Measurements from ENCODE around the gene VPS51. TPM values are rescaled to one million over a fixed set of nuclear protein-coding genes. Genes with fewer than 3 reads are reported as not detected.

Gene VPS51
- total RNA-seq, 2 experiments from 2014 or later = 94.3 to 123 TPM

GRCh38 chr11:65109231-65110198 lies 13.5 kb downstream of the VPS51 start:
- DNase-seq (no peak), ATAC-seq (no peak)
- H3K9me3 Mint-ChIP-seq (ENCODE audit: low read depth) = no peaks in the 10 kb centered on the region
- intact Hi-C loops (cut with DNase I, micrococcal nuclease) = loop anchor here (1.0 to 10.0 kb wide), 7 partner anchors 25 to 865 kb away; partner anchors contain the start of genes CDCA5 (in 2 of the 2), ZFPL1 (in 2 of the 2), ATG2A (in 1 of the 2) and CAPN1 (in 1 of the 2)
- POLR2A ChIA-PET = interaction anchor here (0.6 to 2.6 kb wide), 7 partner anchors 10 to 153 kb away, joined by 3 to 14 read pairs (median 3); partner anchors contain the start of genes CDCA5, FAU and MRPL49
- H3K27me3 Mint-ChIP-seq = no peaks in the 10 kb centered on the region
- H3K27ac Mint-ChIP-seq = no peak overlapping the region
- no peak overlapping the region for H3K4me3 Mint-ChIP-seq
- H3K36me3 Mint-ChIP-seq (ENCODE audit: low read depth) = peaks cover 8% of the 10 kb centered on the region
- CTCF ChIA-PET = interaction anchor here (0.7 to 4.9 kb wide), 15 partner anchors 9 to 261 kb away, joined by 3 to 56 read pairs (median 5); partner anchors contain the start of genes ARL2, DPF2, FAU and MRPL49
- peaks cover 42% of the 10 kb centered on the region for H3K4me1 Mint-ChIP-seq

DNA sequence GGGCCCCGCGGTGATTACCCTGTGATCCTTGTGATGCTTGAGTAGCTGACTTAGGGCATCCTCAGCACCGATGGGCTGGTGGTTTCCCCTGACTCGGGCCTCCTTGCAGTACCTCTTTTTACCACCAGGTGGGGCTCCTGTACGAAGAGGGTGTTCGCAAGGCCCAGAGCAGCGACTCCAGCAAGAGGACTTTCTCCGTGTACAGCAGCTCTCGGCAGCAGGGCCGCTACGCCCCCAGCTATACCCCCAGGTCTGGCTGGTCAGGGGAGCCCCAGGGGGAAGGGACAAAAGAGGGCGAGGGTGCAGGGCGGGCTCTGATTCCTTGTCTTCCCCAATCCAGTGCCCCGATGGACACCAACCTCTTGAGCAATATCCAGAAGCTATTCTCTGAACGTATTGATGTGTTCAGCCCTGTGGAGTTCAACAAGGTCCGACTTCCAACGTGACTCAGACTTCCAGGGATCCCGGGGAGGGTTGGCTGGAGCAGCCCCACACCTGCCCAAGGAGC lies 14.4 kb downstream of the VPS51 start:
- H3K9me3 Mint-ChIP-seq (ENCODE audit: low read depth) = no peaks in the 10 kb centered on the region
- CTCF ChIA-PET = interaction anchor here (0.6 to 4.9 kb wide), 20 partner anchors 9 to 262 kb away, joined by 3 to 56 read pairs (median 5); partner anchors contain the start of genes ARL2, CAPN1, DPF2 and FAU
- POLR2A ChIA-PET = interaction anchor here (0.8 to 2.6 kb wide), 5 partner anchors 11 to 152 kb away, joined by 3 to 14 read pairs (median 3); partner anchors contain the start of genes CDCA5, FAU and MRPL49
- intact Hi-C loops (cut with DNase I, micrococcal nuclease) = loop anchor here (1.0 to 10.0 kb wide), 7 partner anchors 26 to 866 kb away; partner anchors contain the start of genes CDCA5 (in 2 of the 2), ZFPL1 (in 2 of the 2), ATG2A (in 1 of the 2) and CAPN1 (in 1 of the 2)
- H3K27me3 Mint-ChIP-seq = no peaks in the 10 kb centered on the region
- no peak overlapping the region for H3K4me3 Mint-ChIP-seq
- H3K27ac Mint-ChIP-seq = peak overlapping the region; percentile 24
- ATAC-seq (peak; percentile 63), DNase-seq (peak; percentile 97)
- peaks cover 8% of the 10 kb centered on the region for H3K36me3 Mint-ChIP-seq (ENCODE audit: low read depth)
- H3K4me1 Mint-ChIP-seq = peaks cover 42% of the 10 kb centered on the region

GRCh38 chr11:65111159-65111743 lies 15.2 kb downstream of the VPS51 start:
- Mint-ChIP-seq H3K4me1 (peaks cover 46% of the 10 kb centered on the region), H3K36me3 (ENCODE audit: low read depth) (peaks cover 7% of the 10 kb centered on the region), H3K27me3 (no peaks in the 10 kb centered on the region), H3K4me3 (peak overlapping the region; percentile 83), H3K9me3 (ENCODE audit: low read depth) (no peaks in the 10 kb centered on the region), H3K27ac (peak overlapping the region; percentile 74)
- ATAC-seq = no peak
- no peak for DNase-seq
- intact Hi-C loops (cut with DNase I, micrococcal nuclease) = loop anchor here (1.0 to 10.0 kb wide), 7 partner anchors 15 to 866 kb away; partner anchors contain the start of genes VPS51 (in 2 of the 2), ATG2A (in 1 of the 2), CCDC88B (in 1 of the 2) and CDC42EP2 (in 1 of the 2)
- ChIA-PET CTCF (interaction anchor here (0.7 to 4.9 kb wide), 19 partner anchors 9 to 263 kb away, joined by 3 to 56 read pairs (median 5); partner anchors contain the start of genes ARL2, CAPN1, DPF2 and SYVN1), POLR2A (interaction anchor here (0.5 to 2.6 kb wide), 4 partner anchors 11 to 365 kb away, joined by 3 to 14 read pairs (median 3); partner anchors contain the start of genes FAU and MRPL49)

GRCh38 chr11:65111744-65112545 lies 15.9 kb downstream of the VPS51 start, which contains the start of gene TM7SF2:
Gene TM7SF2 (plus strand): TSS chr11:65111872. CDS start chr11:65112016, 144 bp downstream.
- ChIA-PET POLR2A (interaction anchor here (0.5 to 2.6 kb wide), 7 partner anchors 8 to 365 kb away, joined by 3 to 14 read pairs (median 3); partner anchors contain the start of genes FAU and MRPL49), CTCF (interaction anchor here (0.6 to 4.9 kb wide), 14 partner anchors 9 to 261 kb away, joined by 3 to 56 read pairs (median 4); partner anchors contain the start of genes FAU, MRPL49 and VPS51)
- ATAC-seq (peak; percentile 78), DNase-seq (peak; percentile 98)
- Mint-ChIP-seq H3K4me1 (peaks cover 50% of the 10 kb centered on the region), H3K27ac (peak within 1 kb of the TSS; percentile 74), H3K4me3 (peak within 1 kb of the TSS; percentile 83), H3K9me3 (ENCODE audit: low read depth) (no peaks in the 10 kb centered on the region), H3K36me3 (ENCODE audit: low read depth) (peaks cover 11% of the 10 kb centered on the region), H3K27me3 (no peaks in the 10 kb centered on the region)
- intact Hi-C loops (cut with DNase I, micrococcal nuclease) = loop anchor here (1.0 to 10.0 kb wide), 9 partner anchors 16 to 867 kb away; partner anchors contain the start of genes VPS51 (in 2 of the 2), ARL2 (in 1 of the 2), ATG2A (in 1 of the 2) and CCDC88B (in 1 of the 2)

DNA sequence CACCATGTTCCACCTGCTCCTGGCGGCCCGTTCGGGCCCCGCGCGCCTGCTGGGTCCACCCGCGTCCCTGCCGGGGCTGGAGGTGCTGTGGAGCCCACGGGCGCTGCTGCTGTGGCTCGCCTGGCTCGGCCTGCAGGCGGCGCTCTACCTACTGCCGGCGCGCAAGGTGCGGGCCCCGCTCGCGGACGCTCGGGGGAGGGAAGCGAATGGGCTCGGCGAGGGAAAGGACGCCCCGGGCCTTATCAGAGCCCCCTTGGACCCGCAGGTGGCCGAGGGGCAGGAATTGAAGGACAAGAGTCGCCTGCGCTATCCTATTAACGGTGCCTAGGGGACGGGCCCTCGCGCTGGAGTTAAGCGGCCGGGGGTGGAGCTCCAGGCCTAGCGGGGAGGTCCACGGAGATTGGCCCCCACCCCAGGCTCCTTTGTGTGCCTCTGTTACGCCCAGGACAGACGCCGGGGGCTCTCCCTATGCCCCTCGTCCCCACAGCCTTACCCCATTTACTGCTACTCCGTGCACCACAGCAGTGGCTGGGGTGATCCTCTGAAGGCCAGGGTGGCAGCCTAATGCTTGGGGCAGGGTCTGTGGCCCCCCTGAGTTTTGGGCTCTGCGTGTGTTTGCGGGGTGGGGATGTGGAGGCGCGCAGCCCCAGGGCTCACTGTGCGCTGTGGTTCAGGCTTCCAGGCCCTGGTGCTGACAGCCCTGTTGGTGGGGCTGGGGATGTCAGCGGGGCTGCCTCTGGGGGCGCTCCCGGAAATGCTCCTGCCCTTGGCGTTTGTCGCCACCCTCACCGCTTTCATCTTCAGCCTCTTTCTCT lies 16.7 kb downstream of the VPS51 start:
- CTCF ChIA-PET = interaction anchor here (0.6 to 4.9 kb wide), 16 partner anchors 9 to 331 kb away, joined by 3 to 56 read pairs (median 3); partner anchors contain the start of genes FAU, MRPL49, POLA2 and VPS51
- Mint-ChIP-seq H3K4me3 (peak overlapping the region; percentile 83), H3K27me3 (no peaks in the 10 kb centered on the region), H3K4me1 (peaks cover 50% of the 10 kb centered on the region), H3K36me3 (ENCODE audit: low read depth) (peaks cover 12% of the 10 kb centered on the region), H3K9me3 (ENCODE audit: low read depth) (no peaks in the 10 kb centered on the region), H3K27ac (peak overlapping the region; percentile 84)
- DNase-seq (peak; percentile 89), ATAC-seq (peak; percentile 53)
- POLR2A ChIA-PET = interaction anchor here (0.6 to 1.0 kb wide), 4 partner anchors 9 to 167 kb away, joined by 3 to 4 read pairs (median 3); no protein-coding TSS in a partner anchor
- intact Hi-C loops (cut with DNase I, micrococcal nuclease) = loop anchor here (1.0 to 10.0 kb wide), 6 partner anchors 71 to 868 kb away; partner anchors contain the start of genes ARL2 (in 1 of the 2), ATG2A (in 1 of the 2), CCDC88B (in 1 of the 2) and FKBP2 (in 1 of the 2)

DNA sequence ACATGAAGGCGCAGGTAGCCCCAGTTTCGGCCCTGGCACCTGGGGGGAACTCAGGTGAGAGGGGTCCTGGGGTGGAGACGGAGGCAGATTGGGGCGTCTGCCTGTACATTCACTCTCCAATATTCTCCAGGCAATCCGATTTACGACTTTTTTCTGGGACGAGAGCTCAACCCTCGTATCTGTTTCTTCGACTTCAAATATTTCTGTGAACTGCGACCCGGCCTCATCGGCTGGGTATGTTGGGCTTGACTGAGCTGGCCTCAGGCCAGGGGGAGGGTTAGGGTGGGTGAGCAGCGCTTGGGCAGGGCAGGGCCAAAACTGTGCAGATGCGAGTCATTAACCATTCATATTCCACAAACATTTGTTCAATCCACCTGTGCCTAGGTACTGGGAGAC lies 17.3 kb downstream of the VPS51 start:
- DNase-seq (no peak), ATAC-seq (no peak)
- CTCF ChIA-PET = interaction anchor here (0.6 to 4.9 kb wide), 13 partner anchors 8 to 332 kb away, joined by 3 to 56 read pairs (median 3); partner anchors contain the start of genes FAU, MRPL49, POLA2 and VPS51
- H3K4me3 Mint-ChIP-seq = peak overlapping the region; percentile 83
- H3K27me3 Mint-ChIP-seq = no peaks in the 10 kb centered on the region
- intact Hi-C loops (cut with DNase I, micrococcal nuclease) = loop anchor here (5.0 to 10.0 kb wide), 4 partner anchors 196 to 869 kb away; partner anchors contain the start of genes ATG2A (in 1 of the 2), CCDC88B (in 1 of the 2), FKBP2 (in 1 of the 2) and PPP1R14B (in 1 of the 2)
- H3K27ac Mint-ChIP-seq = peak overlapping the region; percentile 84
- peaks cover 18% of the 10 kb centered on the region for H3K36me3 Mint-ChIP-seq (ENCODE audit: low read depth)
- H3K4me1 Mint-ChIP-seq = peaks cover 54% of the 10 kb centered on the region
- POLR2A ChIA-PET = interaction anchor here (0.6 kb wide), 1 partner anchor 79 kb away, joined by 3 read pairs; no protein-coding TSS in a partner anchor
- no peaks in the 10 kb centered on the region for H3K9me3 Mint-ChIP-seq (ENCODE audit: low read depth)

DNA sequence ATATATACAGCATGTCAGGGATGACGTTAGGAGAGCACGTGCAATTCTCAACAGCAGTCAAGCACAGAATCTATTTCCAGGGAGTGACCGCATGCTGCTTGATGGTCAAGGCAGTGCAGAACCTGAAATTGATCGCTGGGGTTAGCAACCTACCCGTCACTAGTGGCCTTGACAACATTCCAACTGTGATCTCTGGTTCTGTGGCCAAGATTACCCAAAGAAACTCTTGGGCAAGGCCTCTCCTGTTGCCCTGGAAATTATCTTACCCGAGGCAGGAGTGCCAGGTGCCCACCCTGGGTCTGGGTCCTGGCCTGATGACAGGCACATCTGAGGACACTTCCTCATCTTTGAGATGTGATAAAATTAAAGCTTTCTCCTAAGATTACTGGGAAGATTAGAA lies 17.8 kb downstream of the VPS51 start:
- H3K36me3 Mint-ChIP-seq (ENCODE audit: low read depth) = peaks cover 23% of the 10 kb centered on the region
- DNase-seq (no peak), ATAC-seq (no peak)
- CTCF ChIA-PET = interaction anchor here (0.6 to 4.9 kb wide), 6 partner anchors 8 to 254 kb away, joined by 3 to 56 read pairs (median 4); partner anchors contain the start of genes FAU, MRPL49, POLA2 and VPS51
- peak overlapping the region; percentile 84 for H3K27ac Mint-ChIP-seq
- no peaks in the 10 kb centered on the region for H3K9me3 Mint-ChIP-seq (ENCODE audit: low read depth)
- intact Hi-C loops (cut with DNase I, micrococcal nuclease) = loop anchor here (5.0 to 10.0 kb wide), 4 partner anchors 197 to 869 kb away; partner anchors contain the start of genes ATG2A (in 1 of the 2), CCDC88B (in 1 of the 2), FKBP2 (in 1 of the 2) and PPP1R14B (in 1 of the 2)
- POLR2A ChIA-PET = interaction anchor here (0.6 kb wide), 1 partner anchor 80 kb away, joined by 3 read pairs; no protein-coding TSS in a partner anchor
- H3K4me3 Mint-ChIP-seq = peak overlapping the region; percentile 83
- H3K27me3 Mint-ChIP-seq = no peaks in the 10 kb centered on the region
- H3K4me1 Mint-ChIP-seq = peaks cover 59% of the 10 kb centered on the region

- H3K27ac Mint-ChIP-seq = no peak overlapping the region
- H3K36me3 Mint-ChIP-seq (ENCODE audit: low read depth) = peaks cover 29% of the 10 kb centered on the region
- H3K4me1 Mint-ChIP-seq = peaks cover 62% of the 10 kb centered on the region
- ATAC-seq (no peak), DNase-seq (no peak)
- ChIA-PET POLR2A (interaction anchor here (0.6 kb wide), 1 partner anchor 402 kb away, joined by 4 read pairs; no protein-coding TSS in a partner anchor), CTCF (interaction anchor here (0.6 to 4.9 kb wide), 3 partner anchors 18 to 148 kb away, joined by 3 to 56 read pairs (median 3); partner anchors contain the start of gene VPS51)
- intact Hi-C loops (cut with DNase I, micrococcal nuclease) = loop anchor here (5.0 to 10.0 kb wide), 4 partner anchors 197 to 870 kb away; partner anchors contain the start of genes ATG2A (in 1 of the 2), CCDC88B (in 1 of the 2), FKBP2 (in 1 of the 2) and PPP1R14B (in 1 of the 2)
- no peak overlapping the region for H3K4me3 Mint-ChIP-seq
- H3K9me3 Mint-ChIP-seq (ENCODE audit: low read depth) = no peaks in the 10 kb centered on the region
- no peaks in the 10 kb centered on the region for H3K27me3 Mint-ChIP-seq
Measured at GRCh38 chr11:65114538-65115171, 18.6 kb downstream of the VPS51 start.

All from activated CD4-positive, alpha-beta T cell treated with anti-CD3 and anti-CD28 coated beads for 36 hours (primary cell).